HG02588 (cell line): Measurements from ENCODE around the gene SP2.
A peak's percentile ranks its signal among the peaks of the same experiment; 100 is the strongest.

Source experiments
- ATAC-seq: cut with Tn5 transposase; IDR thresholded peaks from one replicate; pipeline ENCODE4 v1.9.1; 2021; ENCODE audit warnings: mild to moderate bottlenecking, moderate library complexity; ENCODE audit not compliant: unreplicated experiment

SP2 gene

GRCh38 chr17:47970725-47971499 is 74.9 kb downstream of the SP2 start, which contains the start of gene CDK5RAP3:
TSS of gene CDK5RAP3 (plus strand) at chr17:47971113. CDS start at chr17:47971147, 34 bp downstream.
- ATAC-seq, result peak; percentile 97

DNA sequence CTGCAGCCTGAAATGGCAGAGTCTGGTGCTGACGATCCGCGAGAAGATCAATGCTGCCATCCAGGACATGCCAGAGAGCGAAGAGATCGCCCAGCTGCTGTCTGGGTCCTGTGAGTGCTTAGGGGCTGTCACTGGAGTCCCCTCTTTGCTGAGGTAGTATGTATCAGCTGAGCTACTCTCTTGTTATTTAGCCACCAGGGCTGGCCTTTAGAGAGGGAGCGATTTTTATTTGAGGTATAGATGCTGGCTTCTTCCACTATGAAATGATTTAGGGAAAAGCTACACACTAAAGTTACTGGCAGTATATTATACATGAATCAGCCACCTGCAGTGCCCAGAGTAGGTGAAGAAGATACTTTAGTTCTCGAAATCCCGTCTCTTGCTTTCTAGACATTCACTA is 77.5 kb downstream of the SP2 start:
- no peak for ATAC-seq

DNA sequence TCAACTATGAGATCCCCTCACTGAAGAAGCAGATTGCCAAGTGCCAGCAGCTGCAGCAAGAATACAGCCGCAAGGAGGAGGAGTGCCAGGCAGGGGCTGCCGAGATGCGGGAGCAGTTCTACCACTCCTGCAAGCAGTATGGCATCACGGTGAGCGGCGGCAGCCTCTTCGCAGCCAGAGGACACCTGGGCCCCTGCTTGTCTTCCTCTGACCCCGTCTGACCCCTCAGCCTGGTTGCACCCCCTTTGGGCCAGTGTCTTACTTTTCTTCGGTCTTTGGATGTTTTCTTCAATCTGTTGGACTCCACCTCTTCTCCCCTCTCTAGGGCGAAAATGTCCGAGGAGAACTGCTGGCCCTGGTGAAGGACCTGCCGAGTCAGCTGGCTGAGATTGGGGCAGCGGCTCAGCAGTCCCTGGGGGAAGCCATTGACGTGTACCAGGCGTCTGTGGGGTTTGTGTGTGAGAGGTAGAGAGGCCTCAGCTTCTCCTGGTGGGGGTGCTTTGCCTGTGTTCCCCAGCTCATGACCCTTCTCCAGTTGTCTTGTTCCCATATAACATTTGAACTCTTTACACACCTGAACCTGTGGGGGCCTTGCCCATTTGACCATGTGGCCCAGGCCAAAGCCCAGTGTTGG is 79.3 kb downstream of the SP2 start:
- ATAC-seq, result no peak

DNA sequence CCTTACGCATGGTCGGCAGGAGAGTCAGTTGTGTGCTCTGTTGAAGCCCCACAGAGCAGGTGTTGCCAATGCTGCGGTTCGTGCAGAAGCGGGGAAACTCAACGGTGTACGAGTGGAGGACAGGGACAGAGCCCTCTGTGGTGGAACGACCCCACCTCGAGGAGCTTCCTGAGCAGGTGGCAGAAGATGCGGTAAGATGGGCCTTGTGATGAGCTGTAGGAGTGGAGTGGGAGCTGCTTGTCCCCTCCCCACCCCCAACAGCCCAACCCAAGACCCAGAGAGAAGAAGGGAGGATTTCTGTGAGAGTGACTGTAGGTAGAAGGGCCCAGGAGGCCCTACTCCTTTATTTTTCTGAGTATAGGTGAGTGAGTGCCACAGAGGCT is 79.8 kb downstream of the SP2 start:
- no peak for ATAC-seq

DNA sequence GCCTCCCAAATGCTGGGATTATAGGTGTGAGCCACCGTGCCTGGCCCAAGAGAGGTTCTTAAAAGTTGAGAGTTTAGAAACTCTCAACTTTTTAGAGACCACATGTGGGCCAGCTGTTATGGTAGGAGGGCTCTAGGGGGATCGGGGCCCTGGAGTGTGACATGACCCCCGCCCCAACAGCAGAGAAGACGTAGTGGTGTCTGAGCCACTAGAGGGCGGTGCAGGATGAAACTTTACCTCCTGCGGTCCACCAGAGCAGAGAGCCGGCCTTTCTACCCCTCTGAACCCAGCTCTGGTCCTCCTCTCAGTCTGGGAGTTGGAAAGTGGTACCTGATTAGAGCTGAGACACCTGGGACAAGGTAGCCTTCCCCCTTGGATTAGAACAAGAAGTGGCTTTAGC is 82.3 kb downstream of the SP2 start:
- ATAC-seq, result no peak
